Measurements from ENCODE around the gene CALML5. TPM values are rescaled to one million over a fixed set of nuclear protein-coding genes. Genes with fewer than 3 reads are reported as not detected.
A peak's percentile ranks its signal among the peaks of the same experiment; 100 is the strongest.

Gene CALML5
- total RNA-seq, 2 donors from 2014 or later = not detected

- intact Hi-C loops (cut with DNase I) = no loop called here
- peak; percentile 51 for DNase-seq (ENCODE audit: low spot score)
Measured at GRCh38 chr10:5492929-5493576, 6.3 kb downstream of the CALML5 start.

- DNase-seq (ENCODE audit: low spot score) = peak; percentile 49
- intact Hi-C loops (cut with DNase I) = no loop called here
Measured at GRCh38 chr10:5492322-5492855, 7.0 kb downstream of the CALML5 start.

- peak; percentile 63 for DNase-seq (ENCODE audit: low spot score)
- intact Hi-C loops (cut with DNase I) = no loop called here
Measured at GRCh38 chr10:5491477-5491876, 7.9 kb downstream of the CALML5 start.

- peak; percentile 38 for DNase-seq (ENCODE audit: low spot score)
Measured at GRCh38 chr10:5490698-5491464, 8.5 kb downstream of the CALML5 start.

GRCh38 chr10:5490032-5490431, 9.3 kb downstream of the CALML5 start:
- DNase-seq (ENCODE audit: low spot score) = no peak
- intact Hi-C loops (cut with DNase I) = no loop called here

More at GRCh38 chr10:5490698-5491464, 8.5 kb downstream of the CALML5 start:
- intact Hi-C loops (cut with DNase I) = no loop called here

GRCh38 chr10:5488272-5489161, 10.9 kb downstream of the CALML5 start:
- DNase-seq (ENCODE audit: low spot score) = peak; percentile 50
- intact Hi-C loops (cut with DNase I) = no loop called here

GRCh38 chr10:5486853-5487235, 12.5 kb downstream of the CALML5 start:
- DNase-seq (ENCODE audit: low spot score) = peak; percentile 67
- intact Hi-C loops (cut with DNase I) = no loop called here

GRCh38 chr10:5485948-5486852, 13.2 kb downstream of the CALML5 start:
- intact Hi-C loops (cut with DNase I) = no loop called here
- peak; percentile 74 for DNase-seq (ENCODE audit: low spot score)

- no peak for DNase-seq (ENCODE audit: low spot score)
- intact Hi-C loops (cut with DNase I) = no loop called here
Measured at GRCh38 chr10:5485290-5485689, 14.1 kb downstream of the CALML5 start.

- DNase-seq (ENCODE audit: low spot score) = no peak
- intact Hi-C loops (cut with DNase I) = no loop called here
Measured at GRCh38 chr10:5484205-5484604, 15.2 kb downstream of the CALML5 start.

- intact Hi-C loops (cut with DNase I) = no loop called here
- no peak for DNase-seq (ENCODE audit: low spot score)
Measured at GRCh38 chr10:5482016-5482415, 17.4 kb downstream of the CALML5 start.

GRCh38 chr10:5481121-5481520, 18.2 kb downstream of the CALML5 start:
- no peak for DNase-seq (ENCODE audit: low spot score)
- intact Hi-C loops (cut with DNase I) = no loop called here

GRCh38 chr10:5480162-5480941, 19.0 kb downstream of the CALML5 start:
- intact Hi-C loops (cut with DNase I) = no loop called here
- DNase-seq (ENCODE audit: low spot score) = no peak

- intact Hi-C loops (cut with DNase I) = no loop called here
Measured at GRCh38 chr10:5479481-5480161, 19.7 kb downstream of the CALML5 start.

GRCh38 chr10:5478694-5479305, 20.6 kb downstream of the CALML5 start:
- intact Hi-C loops (cut with DNase I) = no loop called here
- DNase-seq (ENCODE audit: low spot score) = no peak

More at GRCh38 chr10:5479481-5480161, 19.7 kb downstream of the CALML5 start:
- DNase-seq (ENCODE audit: low spot score) = no peak

- no peak for DNase-seq (ENCODE audit: low spot score)
- intact Hi-C loops (cut with DNase I) = no loop called here
Measured at GRCh38 chr10:5477948-5478693, 21.2 kb downstream of the CALML5 start.
